K562 (cell line): ENCODE results near the gene METTL8. TPM values are rescaled to one million over a fixed set of nuclear protein-coding genes. Genes with fewer than 3 reads are reported as not detected.

Source experiments
- ATAC-seq: fragments of 200-7000 bp; cut with Tn5 transposase; 3 replicates; pipeline ENCODE4 v1.9.1; 2020; ENCODE audit warnings: moderate library complexity
- BruUV-seq: library from RNA; stranded (reverse); fragments of 400-500 nt; replicated peaks from 2 replicates; lab custom pipeline; 2021; lab: Mats Ljungman, UMichigan
- CTCF ChIA-PET: fragments of 300-600 bp; formaldehyde crosslinking; extraction: SDS; loops from one replicate; lab custom pipeline; 2021; ENCODE audit warnings: low intra/inter-chr PET ratio; lab: Yijun Ruan, JAX
- POLR2A ChIA-PET: fragments of 300-600, 350-650 bp; sonication (Branson Sonifier 250); formaldehyde crosslinking; extraction: SDS; loops from one replicate; lab custom pipeline; 2021; ENCODE audit warnings: antibody characterized with exemption, inconsistent platforms; lab: Yijun Ruan, JAX
- DNase-seq, 4 experiments: peaks; one replicate each; pipeline versions ENCODE4 v3.0.0 to v3.0.0-alpha.2; 2011 to 2018; ENCODE audit warnings: low spot score in 3 of 4, mixed read lengths in 3 of 4; ENCODE audit errors: extremely low read depth in 1 of 4
- FAIRE-seq: peaks from 2 replicates; lab custom pipeline; 2011; peaks lifted over from hg19 to GRCh38; lab: Jason Lieb, UNC
- H2AFZ ChIP-seq: 2 replicates; pipeline ENCODE4 v1.6.0; 2011; ENCODE audit warnings: low read depth, low read length, control low read depth, inconsistent platforms
- H3K27ac ChIP-seq: fragments of 200-600 bp; 3 replicates; pipeline ENCODE4 v1.8.0; 2011; ENCODE audit warnings: low read depth, mild to moderate bottlenecking, control low read depth, inconsistent platforms, low read length, moderate library complexity, mixed read lengths; ENCODE audit errors: extremely low read depth
- H3K27me3 ChIP-seq, 2 experiments: fragments of 300-600 bp in 1 of 2; 2 replicates in 1 of 2; 3 replicates in 1 of 2; pipeline versions ENCODE4 v1.6.0 to v1.8.0; 2011; ENCODE audit warnings: inconsistent platforms in 2 of 2, low read length in 2 of 2, mild to moderate bottlenecking in 1 of 2, mixed read lengths in 1 of 2, moderate library complexity in 1 of 2; ENCODE audit not compliant: control insufficient read depth in 2 of 2, insufficient read depth in 2 of 2
- H3K36me3 ChIP-seq: fragments of 300-600 bp; 3 replicates; pipeline ENCODE4 v1.8.0; 2011; ENCODE audit warnings: mild to moderate bottlenecking, low read length, inconsistent platforms; ENCODE audit not compliant: control insufficient read depth, insufficient read depth
- H3K4me1 ChIP-seq, 2 experiments: fragments of 200-600 bp in 1 of 2; replicated peaks in 1 of 2; 2 replicates in 1 of 2; 3 replicates in 1 of 2; pipeline versions ENCODE4 v1.5.1 to v1.8.0; 2011; ENCODE audit warnings: inconsistent platforms in 2 of 2, low read length in 2 of 2, mild to moderate bottlenecking in 1 of 2, mixed read lengths in 1 of 2, moderate library complexity in 1 of 2; ENCODE audit not compliant: control insufficient read depth in 2 of 2, insufficient read depth in 2 of 2
- H3K4me2 ChIP-seq: 2 replicates; pipeline ENCODE4 v1.6.1; 2011; ENCODE audit warnings: low read length, control low read depth, inconsistent platforms, mixed read lengths; ENCODE audit not compliant: insufficient read depth
- H3K4me3 ChIP-seq: fragments of 200-600 bp; sonication (generic), shearing (Covaris generic); 2 replicates; pipeline ENCODE4 v1.5.1; 2016; ENCODE audit warnings: control low read depth, inconsistent platforms
- H3K79me2 ChIP-seq: fragments of 200-600 bp; 3 replicates; pipeline ENCODE4 v1.8.0; 2011; ENCODE audit warnings: low read length, inconsistent platforms; ENCODE audit not compliant: control insufficient read depth, insufficient read depth
- H3K9ac ChIP-seq, 2 experiments: 2 replicates each; pipeline versions ENCODE4 v1.6.0 to v1.6.1; 2011; ENCODE audit warnings: low read depth in 2 of 2, low read length in 2 of 2, control low read depth in 1 of 2, inconsistent platforms in 1 of 2, mild to moderate bottlenecking in 1 of 2, mixed read lengths in 1 of 2; ENCODE audit not compliant: insufficient read depth in 1 of 2
- H3K9me1 ChIP-seq: one replicate; pipeline ENCODE4 v1.6.0; 2011; ENCODE audit warnings: inconsistent platforms, mild to moderate bottlenecking, low read length, moderate library complexity; ENCODE audit not compliant: control insufficient read depth, insufficient read depth
- H3K9me3 ChIP-seq: replicated peaks from 2 replicates; pipeline ENCODE4 v1.5.1; 2011; ENCODE audit warnings: low read depth, low read length, inconsistent platforms; ENCODE audit not compliant: control insufficient read depth, insufficient read depth
- H4K20me1 ChIP-seq: replicated peaks from 2 replicates; pipeline ENCODE4 v1.6.1; 2011; ENCODE audit warnings: low read length, inconsistent platforms, mixed read lengths; ENCODE audit not compliant: control insufficient read depth, insufficient read depth
- ADNP ChIP-seq: fragments of 200-800 bp; sonication (Bioruptor generic); IDR thresholded peaks from 2 replicates; pipeline ENCODE4 v1.6.1; 2016; ENCODE audit warnings: missing genetic modification characterization, missing compliant biosample characterization
- NR2F6 ChIP-seq: fragments of 450-650 bp; formaldehyde crosslinking; IDR thresholded peaks from 2 replicates; pipeline ENCODE4 v1.4.0; 2020; ENCODE audit warnings: mild to moderate bottlenecking
- RBFOX2 ChIP-seq: fragments of 200-400 bp; formaldehyde crosslinking; IDR thresholded peaks from 2 replicates; pipeline ENCODE4 v1.6.1; 2017; ENCODE audit warnings: low read depth, mild to moderate bottlenecking, low read length, moderate library complexity
- ZNF184 ChIP-seq: sonication (generic); formaldehyde crosslinking; IDR thresholded peaks from 2 replicates; pipeline ENCODE4 v1.5.0; 2020; ENCODE audit warnings: missing genetic modification reagents
- ZNF253 ChIP-seq: fragments of 250-450 bp; sonication (Bioruptor Pico); conservative IDR thresholded peaks from 2 replicates; pipeline ENCODE4 v1.6.1; 2021; ENCODE audit warnings: mild to moderate bottlenecking
- ZNF445 ChIP-seq: fragments of 250-450 bp; sonication (Bioruptor Pico); IDR thresholded peaks from 2 replicates; pipeline ENCODE4 v1.4.0; 2020; ENCODE audit warnings: low read depth, mild to moderate bottlenecking, moderate library complexity
- WGBS: fragments of 100-300 bp; shearing (Covaris generic); methylation state at CpG from one replicate; pipeline ENCODE4 v1.1.6; 2016; ENCODE audit warnings: low coverage, mixed read lengths; ENCODE audit not compliant: insufficient coverage; ENCODE audit errors: missing lambda C conversion rate; 5-methylcytosine and 5-hydroxymethylcytosine counted together
- in situ Hi-C: fragments of 300-500 bp; cut with MboI; formaldehyde crosslinking; loops from 4 replicates; pipeline ENCODE4 v1.15.0; 2018; ENCODE audit warnings: inconsistent platforms, mixed read lengths
- intact Hi-C: fragments of 100-400 bp; cut with micrococcal nuclease; formaldehyde crosslinking; loops from 2 replicates; pipeline ENCODE4 v1.14.2; 2022
- polyA plus RNA-seq, 8 experiments: library from polyadenylated mRNA; depleted of rRNA in 4 of 8; stranded (reverse) in 5 of 8; unstranded in 3 of 8; fragments of >200 nt; fragmentation: Nextera tagmentation in 2 of 8; fragmentation: Illumina TruSeq in 1 of 8; extraction: Ambion mirVana in 2 of 8; extraction: Trizol in 1 of 8; gene quantifications; 2 replicates each; pipeline versions ENCODE4 v1.2.1 to v1.2.3, GENCODE V29; 2011 to 2014; ENCODE audit warnings: inconsistent platforms in 1 of 8, missing spikeins in 1 of 8
- total RNA-seq, 7 experiments: library from RNA; depleted of rRNA in 6 of 7; stranded (reverse); fragments of >200 nt in 6 of 7; fragmentation: Illumina TruSeq in 2 of 7; extraction: Trizol in 2 of 7; gene quantifications; 2 replicates each; pipeline versions ENCODE4 v1.2.1 to v1.2.3, GENCODE V29; 2011 to 2021; ENCODE audit warnings: low replicate concordance in 1 of 7
- TF ChIP-seq, protein P1 (sequence below): fragments of 250-450 bp; sonication (Bioruptor Pico); IDR thresholded peaks from 2 replicates; pipeline ENCODE4 v1.6.1; 2021; ENCODE audit warnings: mild to moderate bottlenecking
- TF ChIP-seq, protein P2 (sequence below): fragments of 450-650 bp; IDR thresholded peaks from 2 replicates; pipeline ENCODE4 v1.6.1; 2016

The METTL8 gene
- total and polyA plus RNA-seq, 9 of the 15 experiments (the other 6 are each of a cell fraction or from before 2014, with no cell fraction given) = 12.9 to 52.6 (median 33.7) TPM

GRCh38 chr2:171271386-171271785 lies 162.4 kb downstream of the METTL8 start:
- no peaks in the 10 kb centered on the region for H3K79me2 ChIP-seq

More at GRCh38 chr2:171271386-171271785, 162.4 kb downstream of the METTL8 start:
- Histone ChIP-seq H3K27me3 (no peaks in the 10 kb centered on the region; a peak in 1 of 5 replicates), H3K27ac (no peak overlapping the region), H2AFZ (no peak overlapping the region), H3K9me3 (no peaks in the 10 kb centered on the region), H3K4me3 (no peak overlapping the region), H4K20me1 (no peaks in the 10 kb centered on the region), H3K9me1 (no peaks in the 10 kb centered on the region), H3K9ac (no peak overlapping the region), H3K36me3 (no peaks in the 10 kb centered on the region), H3K4me1 (no peaks in the 10 kb centered on the region), H3K4me2 (no peak overlapping the region)
- 0% methylated on average over 1 of the region's 1 CpG for WGBS
- ChIA-PET POLR2A (interaction anchor here (0.6 to 1.4 kb wide), 4 partner anchors 13 to 319 kb away, joined by 3 to 5 read pairs (median 4); no protein-coding TSS in a partner anchor), CTCF (no interaction called here)
- intact Hi-C loops (no loop called here), in situ Hi-C loops (no loop called here)
- TF ChIP-seq RBFOX2 (no peak), ADNP (tag) (no peak), ZNF184 (no peak), ZNF445 (CRISPR knock-in tag) (no peak), NR2F6 (CRISPR knock-in tag) (no peak), ZNF253 (CRISPR knock-in tag) (no peak)
- TF ChIP-seq, protein P1, sequence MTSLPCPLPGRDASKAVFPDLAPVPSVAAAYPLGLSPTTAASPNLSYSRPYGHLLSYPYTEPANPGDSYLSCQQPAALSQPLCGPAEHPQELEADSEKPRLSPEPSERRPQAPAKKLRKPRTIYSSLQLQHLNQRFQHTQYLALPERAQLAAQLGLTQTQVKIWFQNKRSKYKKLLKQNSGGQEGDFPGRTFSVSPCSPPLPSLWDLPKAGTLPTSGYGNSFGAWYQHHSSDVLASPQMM = no peak
- TF ChIP-seq, protein P2, sequence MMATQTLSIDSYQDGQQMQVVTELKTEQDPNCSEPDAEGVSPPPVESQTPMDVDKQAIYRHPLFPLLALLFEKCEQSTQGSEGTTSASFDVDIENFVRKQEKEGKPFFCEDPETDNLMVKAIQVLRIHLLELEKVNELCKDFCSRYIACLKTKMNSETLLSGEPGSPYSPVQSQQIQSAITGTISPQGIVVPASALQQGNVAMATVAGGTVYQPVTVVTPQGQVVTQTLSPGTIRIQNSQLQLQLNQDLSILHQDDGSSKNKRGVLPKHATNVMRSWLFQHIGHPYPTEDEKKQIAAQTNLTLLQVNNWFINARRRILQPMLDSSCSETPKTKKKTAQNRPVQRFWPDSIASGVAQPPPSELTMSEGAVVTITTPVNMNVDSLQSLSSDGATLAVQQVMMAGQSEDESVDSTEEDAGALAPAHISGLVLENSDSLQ = no peak
- FAIRE-seq = no peak
- BruUV-seq = no TSS peak
- DNase-seq = no peak
- no peak for ATAC-seq
